NB4 (cell line): ENCODE data around the gene SESN2.

Source experiments
- POLR2A ChIP-seq: IDR thresholded peaks from 2 replicates; pipeline ENCODE4 v1.6.1; 2011; ENCODE audit warnings: mild to moderate bottlenecking; ENCODE audit not compliant: insufficient read length; ENCODE audit errors: extremely low read depth
- TF ChIP-seq, protein P1 (sequence below): IDR thresholded peaks from one replicate; pipeline ENCODE4 v1.5.1; 2012; ENCODE audit warnings: low read depth, low read length

DNA sequence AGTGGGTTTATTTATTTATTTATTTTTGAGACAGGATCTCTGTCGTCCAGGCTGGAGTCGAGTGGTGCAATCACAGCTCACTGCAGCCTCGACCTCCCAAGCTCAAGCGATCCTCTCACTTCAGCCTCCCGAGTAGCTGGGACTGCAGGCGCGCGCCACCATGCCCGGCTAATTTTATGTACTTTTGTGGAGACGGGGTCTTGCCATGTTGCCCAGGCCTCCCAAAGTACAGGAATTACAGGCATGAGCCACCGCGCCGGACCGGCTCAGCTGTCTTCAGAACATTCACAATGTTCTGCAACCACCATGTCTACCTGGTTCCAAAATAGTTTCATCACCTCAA, 26.1 kb upstream of the SESN2 start:
- no peak for TF ChIP-seq POLR2A
- TF ChIP-seq, protein P1, sequence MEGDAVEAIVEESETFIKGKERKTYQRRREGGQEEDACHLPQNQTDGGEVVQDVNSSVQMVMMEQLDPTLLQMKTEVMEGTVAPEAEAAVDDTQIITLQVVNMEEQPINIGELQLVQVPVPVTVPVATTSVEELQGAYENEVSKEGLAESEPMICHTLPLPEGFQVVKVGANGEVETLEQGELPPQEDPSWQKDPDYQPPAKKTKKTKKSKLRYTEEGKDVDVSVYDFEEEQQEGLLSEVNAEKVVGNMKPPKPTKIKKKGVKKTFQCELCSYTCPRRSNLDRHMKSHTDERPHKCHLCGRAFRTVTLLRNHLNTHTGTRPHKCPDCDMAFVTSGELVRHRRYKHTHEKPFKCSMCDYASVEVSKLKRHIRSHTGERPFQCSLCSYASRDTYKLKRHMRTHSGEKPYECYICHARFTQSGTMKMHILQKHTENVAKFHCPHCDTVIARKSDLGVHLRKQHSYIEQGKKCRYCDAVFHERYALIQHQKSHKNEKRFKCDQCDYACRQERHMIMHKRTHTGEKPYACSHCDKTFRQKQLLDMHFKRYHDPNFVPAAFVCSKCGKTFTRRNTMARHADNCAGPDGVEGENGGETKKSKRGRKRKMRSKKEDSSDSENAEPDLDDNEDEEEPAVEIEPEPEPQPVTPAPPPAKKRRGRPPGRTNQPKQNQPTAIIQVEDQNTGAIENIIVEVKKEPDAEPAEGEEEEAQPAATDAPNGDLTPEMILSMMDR = no peak
